Epidermal melanocyte (primary cell): ENCODE measurements around the gene UBE2J2.

Experiments used
- DNase-seq: peaks from one replicate; pipeline ENCODE4 v3.0.0; 2011; ENCODE audit warnings: low spot score; ENCODE audit not compliant: insufficient read length

The UBE2J2 gene

DNA sequence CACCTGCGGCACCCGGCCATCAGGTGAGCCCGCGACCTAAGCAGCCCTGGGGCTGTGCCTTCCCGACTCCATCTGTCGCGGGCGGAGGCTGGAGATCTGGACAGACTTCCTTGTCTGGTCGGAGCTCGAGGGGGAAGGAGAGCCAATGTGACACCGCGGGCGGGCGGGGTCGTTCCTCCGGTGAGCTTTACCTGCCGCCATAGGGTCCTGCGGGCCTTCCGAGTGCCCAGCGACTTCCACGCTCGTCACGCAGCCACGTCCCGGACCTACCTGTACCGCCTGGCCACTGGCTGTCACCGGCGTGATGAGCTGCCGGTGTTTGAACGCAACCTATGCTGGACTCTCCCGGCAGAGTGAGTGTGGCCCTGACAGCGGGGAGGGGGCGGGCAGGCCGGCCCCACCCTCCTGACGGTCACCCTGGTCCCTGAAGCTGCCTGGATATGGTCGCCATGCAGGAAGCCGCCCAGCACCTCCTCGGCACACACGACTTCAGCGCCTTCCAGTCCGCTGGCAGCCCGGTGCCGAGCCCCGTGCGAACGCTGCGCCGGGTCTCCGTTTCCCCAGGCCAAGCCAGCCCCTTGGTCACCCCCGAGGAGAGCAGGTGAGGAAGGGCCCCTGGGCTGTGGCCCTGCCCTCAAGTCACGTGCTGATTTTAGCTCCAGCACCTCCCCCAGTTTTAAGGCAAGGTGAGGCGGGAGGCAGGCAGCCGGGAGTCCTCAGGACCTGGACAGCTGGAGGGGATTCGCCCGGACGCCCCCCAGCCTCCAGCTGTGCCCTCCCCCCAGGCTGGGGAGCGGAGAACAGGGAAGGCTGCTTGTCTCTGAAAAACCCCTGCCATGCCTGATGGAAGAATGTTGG lies 35.8 kb upstream of the UBE2J2 start:
- no peak for DNase-seq

DNA sequence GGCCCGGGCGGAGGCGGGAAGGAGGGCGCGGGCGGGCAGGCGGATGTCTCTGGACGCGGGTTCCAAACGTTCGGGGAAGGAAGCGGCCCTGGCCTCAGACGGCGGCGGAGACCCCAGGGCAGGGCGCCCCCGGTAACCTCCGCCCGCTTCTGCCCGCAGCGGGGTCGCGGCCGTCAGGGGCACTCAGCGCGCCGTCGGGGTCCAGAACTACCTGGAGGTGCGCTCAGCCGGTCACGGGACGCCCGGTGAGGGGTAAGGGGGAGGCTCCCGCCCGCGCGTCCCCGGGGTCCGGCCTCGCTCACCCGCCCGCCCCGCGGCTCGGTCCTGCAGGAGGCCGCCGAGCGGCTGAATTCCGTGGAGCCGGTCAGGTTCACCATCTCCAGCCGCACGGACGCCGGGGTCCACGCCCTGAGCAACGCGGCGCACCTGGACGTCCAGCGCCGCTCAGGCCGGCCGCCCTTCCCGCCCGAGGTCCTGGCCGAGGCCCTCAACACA lies 35.1 kb upstream of the UBE2J2 start:
- no peak for DNase-seq

DNA sequence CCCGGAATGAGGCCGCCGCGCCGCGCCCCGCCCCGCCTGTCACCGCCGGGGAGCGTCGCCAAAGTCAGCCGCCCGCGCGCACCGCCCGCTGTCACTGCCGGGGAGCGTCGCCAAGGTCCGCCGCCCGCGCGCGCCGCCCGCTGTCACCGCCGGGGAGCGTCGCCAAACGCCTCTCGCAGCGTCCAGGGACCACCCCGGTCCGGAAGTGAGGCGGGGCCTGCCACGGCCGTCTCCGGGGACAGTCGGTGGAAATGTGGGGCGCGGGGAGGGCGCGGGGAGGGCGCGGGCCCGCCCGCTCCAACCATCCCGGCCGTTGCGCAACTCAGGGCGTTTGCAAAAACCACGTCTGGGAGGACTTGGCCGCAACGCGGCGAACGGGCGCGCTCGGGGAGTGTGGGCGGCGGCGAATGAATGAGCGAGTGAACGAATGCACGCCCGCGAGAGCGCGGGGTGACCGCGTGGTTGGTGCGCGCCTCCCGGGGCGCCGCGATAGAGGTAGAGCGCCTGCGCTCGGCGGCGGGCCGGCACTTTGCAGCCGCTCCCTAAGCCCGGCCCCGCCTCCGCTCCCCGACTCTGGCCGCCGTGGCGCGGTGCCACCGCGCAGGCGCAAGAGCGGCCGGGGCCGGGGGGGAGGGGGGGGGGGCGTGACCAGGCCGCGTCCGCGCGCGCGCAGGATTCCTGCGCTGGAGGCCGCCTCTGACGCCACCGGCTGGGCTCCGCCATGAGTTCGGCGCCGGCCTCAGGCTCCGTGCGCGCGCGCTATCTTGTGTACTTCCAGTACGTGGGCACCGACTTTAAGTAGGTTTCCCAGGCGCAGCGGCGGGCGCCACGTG lies 34.5 kb upstream of the UBE2J2 start, which contains the start of the genes ACAP3 and PUSL1:
Gene ACAP3 (minus strand): TSS at position 8 of the 833 bp plus-strand sequence. CDS start 115 bp downstream, outside the sequence.
Gene PUSL1 (plus strand): TSS at position 675 of the 833 bp plus-strand sequence. CDS start 47 bp downstream, at position 722.
- DNase-seq = peak; percentile 98

DNA sequence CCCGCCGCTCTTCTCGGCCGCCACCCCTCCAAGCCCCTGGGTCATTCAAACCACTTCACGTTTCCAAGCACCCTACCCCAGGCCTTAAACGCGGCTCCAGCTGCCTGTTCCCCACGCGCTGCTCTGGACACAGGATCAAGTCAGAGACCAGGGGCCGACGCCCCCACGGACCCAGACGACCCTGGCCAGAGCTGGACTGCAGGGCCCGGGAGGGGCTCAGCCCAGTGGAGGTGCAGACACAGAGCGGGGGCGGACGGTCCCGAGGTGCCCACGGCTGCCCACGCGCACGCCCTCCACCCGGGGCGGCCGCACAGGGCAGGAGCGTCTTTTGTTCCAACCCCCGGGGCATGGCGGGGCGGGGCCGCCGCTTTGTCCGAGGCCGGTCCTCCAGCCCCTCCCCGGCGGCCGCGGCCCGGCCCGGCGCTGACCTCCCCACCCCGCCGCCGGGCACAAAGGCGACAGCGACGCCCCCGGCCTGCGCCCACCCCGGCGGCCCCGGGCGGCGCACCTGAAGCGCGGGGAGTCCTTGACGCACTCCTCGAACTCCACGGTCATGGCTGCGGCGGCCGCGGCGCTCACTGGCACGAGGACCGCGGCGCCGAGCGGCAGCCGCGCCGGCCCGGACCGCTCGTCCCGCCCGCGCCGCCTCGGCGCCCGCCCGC lies 33.7 kb upstream of the UBE2J2 start:
- no peak for DNase-seq

DNA sequence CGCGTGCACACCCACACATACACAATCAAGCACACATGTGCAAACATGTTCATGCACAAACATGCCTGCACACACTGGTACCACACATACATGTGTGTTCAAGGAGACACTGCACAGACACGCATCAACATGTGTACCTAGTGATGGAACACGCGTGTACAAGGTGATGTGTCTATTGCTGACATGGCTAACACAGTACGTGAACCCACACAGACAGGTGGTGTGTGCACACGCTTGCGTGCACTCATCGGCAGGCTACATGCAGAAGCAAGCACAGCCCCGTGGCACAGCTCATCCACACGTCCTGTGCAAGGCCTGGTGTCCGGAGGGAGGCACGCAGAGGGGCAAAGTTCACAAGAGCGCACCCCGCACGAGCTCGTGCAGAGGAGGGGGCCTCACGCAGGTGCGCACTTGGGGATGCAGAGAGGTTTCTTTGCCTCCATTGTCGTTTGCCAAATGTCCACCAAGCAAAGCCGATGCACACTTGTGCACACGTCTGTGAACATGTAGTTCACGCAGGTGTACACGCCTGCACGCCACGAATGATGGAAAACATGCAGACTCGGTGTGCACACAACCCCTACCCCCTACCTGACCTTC lies 33.1 kb upstream of the UBE2J2 start:
- no peak for DNase-seq

DNA sequence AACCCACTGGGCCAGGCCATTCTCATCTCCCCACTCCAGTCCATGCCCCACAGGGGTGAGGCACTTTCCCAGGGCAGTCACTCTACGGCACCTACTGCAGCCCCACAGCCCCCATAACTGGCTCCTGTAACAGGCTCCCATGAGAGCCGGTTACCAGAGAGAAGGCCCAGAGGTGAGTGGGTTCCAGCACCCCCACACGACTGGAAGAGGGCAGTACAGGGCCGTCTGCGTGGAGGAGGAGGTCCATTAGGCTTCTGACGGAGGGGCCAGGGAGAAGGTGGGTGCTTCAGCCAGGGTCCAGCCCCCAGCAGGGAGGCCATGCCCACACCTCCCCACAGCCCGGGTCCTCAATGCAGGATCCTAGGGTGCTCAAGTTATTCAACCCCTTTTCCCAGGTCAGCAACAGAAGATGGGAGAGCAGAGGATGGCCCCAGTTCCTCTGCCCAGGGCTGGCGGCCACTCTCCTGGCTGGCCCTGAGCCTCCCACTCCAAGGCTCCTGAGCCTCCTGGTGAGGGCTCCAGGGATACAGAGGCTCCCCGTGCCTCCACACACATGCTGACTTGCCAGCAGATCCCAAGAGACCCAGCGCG lies 32.5 kb upstream of the UBE2J2 start:
- no peak for DNase-seq

DNA sequence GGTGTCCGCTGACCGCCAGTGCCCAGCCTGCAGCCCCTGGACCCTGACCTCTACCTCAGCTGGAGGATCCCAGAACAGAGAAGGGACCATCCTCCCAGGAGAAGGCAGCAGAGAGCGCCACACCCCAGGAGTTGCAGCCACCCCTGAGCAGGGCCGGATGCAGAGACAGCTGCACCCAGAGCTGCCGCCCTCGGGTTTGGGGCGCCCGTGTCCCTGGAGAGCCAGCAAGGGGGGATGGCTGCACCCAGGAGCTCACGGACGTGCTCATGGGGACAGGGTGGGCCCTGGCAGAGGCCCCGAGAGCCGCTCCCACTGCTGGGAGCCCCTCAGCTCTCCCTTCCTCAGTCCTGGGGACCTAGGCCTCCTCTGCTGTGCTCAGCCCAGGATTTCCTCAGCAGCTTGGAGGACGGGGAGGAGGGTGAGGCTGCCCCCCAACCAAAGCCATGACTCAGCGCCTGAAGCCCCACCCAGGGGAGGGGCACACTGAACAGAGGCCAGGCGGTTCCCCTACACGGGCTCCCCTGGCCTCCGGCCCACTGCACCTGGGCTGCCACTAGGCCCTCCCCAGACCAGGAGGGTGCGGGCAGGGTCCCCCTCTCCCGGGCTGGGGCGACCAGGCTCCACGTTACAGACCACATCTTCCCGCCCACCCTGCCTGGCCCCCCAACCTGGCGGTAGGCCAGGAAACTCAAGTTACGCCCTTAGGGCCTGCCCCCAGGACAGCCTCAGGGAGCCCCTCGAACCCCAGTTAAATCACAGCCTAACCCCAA lies 31.8 kb upstream of the UBE2J2 start:
- no peak for DNase-seq

DNA sequence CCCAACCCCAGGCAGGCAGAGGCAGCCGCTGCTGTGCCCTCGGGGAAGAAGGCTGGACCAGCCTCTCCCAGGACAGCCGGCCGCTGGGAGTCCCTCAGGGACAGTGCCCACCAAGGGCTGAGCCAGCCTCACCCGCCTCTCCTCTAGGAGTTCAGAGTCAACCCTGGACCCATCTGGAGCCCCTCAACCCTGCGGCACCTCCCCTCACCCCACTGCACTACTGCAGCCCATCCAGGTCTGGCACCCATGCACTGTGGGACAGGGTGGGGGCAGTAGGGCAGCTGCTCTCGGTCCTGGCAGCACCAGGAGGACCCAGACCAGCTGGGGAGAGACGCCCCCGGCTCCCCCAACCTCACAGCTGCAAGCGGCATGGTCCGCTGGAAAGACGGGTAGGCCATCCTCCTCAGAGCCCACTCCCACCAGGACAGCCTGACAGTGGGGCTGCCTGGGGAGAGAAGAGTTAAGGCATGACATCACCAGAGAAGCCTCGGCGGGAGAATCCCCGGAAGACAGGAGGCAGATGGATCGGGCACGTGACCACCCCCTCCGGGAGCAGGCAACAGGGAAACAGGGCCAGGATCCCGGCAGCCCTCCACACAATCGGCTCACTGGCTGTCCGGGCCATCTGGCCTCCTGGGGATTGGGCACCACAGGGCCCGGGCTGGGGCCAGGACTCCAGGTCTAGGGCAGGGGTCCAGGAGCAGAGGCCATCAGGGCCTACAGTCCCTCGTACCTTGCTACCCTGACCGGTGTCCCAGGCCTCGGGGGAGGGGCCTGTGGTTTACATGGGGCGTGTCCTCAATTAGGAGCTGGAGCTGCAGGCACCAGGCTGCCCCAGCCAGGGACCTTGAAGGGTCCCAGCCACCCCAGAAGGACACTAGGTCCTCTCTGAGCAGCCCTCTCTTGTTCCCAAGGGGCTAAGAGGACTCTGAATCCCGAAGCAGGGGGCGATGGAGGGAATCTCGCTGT lies 31.0 kb upstream of the UBE2J2 start:
- DNase-seq = peak; percentile 85

DNA sequence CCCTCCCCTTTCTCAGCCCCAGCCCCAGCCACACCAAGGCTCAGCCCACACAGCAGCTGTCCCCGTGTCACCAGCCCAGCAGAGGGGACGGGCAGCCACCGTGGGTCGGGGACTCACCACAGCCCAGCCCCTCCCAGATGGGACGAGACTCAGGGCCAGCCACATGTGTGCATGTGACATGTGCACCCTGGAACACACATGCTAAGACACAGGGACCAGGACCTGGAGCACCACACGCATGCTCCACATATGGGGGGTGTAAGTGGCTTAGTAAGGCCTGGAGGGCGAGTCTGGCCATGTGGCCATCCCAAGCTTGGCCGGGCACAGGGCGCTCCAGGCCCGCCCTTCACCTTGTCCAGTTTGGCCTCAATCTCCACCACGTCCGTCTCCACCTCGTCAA lies 30.1 kb upstream of the UBE2J2 start:
- DNase-seq = no peak

DNA sequence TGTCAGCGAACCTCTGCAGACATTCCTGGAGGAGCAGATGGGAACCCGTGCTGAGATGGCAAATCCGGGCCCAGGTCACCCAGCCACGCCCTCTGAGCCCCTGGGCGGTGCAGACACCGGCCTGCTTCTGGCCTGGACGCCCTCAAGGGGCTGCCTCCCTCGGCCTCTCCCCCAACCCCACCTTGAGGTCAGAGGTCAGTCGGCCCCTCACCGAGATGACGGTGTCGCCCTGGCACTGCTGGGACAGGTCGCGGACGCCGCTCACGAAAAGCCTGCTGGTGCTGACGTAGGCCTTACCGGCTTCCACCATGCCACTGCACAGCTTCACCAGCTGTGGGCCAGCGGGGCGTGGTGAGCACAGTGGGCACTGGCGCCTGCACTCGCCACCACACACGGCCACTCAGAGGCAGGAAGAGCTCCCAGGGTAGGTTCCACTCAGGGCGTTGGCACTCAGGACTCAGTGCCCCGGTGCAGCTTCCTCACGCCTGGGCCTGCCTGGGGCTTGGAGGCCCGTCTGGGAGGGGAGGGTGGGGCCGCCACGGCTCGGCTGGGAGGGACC lies 29.4 kb upstream of the UBE2J2 start:
- no peak for DNase-seq

DNA sequence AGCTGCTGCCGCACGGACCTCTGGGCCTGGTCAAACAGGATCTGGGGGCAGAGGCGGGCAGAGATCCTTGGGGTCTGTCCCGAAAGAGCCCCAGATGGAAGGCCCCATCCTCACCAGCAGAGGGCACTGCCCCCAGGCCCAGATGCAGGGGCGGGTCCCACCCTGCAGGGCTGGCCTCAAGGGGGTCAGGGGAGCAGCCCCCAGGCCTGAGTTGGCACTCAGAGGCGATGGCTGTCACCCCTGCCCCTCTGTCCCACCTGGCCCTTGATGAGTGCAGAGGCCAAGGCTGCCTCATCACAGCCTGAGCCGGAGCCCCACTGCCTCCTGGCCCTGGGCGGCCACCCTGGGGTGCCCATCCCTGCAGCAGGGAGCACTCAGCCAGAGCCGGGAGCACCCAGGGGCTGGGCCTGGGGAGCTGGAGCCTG lies 28.4 kb upstream of the UBE2J2 start:
- peak; percentile 14 for DNase-seq

DNA sequence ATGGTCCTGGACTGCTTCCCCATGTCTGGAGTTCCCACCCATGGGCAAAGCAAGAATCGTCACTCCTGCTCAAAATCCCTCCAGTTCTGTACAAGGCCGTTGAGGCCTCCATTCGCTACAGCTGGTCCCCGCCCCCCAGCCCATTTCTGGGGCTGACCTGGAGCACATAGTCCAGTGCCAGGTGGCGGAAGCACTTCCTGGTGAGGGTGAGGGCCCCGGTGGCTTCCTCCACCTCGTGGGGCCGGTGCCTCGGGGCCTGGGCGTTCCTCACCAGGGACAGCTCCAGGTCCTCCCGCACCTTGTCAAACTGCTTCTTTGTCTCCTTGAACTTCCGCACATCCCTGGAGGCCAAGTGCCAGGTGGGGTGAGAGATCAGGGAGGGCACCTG lies 26.7 kb upstream of the UBE2J2 start:
- no peak for DNase-seq

DNA sequence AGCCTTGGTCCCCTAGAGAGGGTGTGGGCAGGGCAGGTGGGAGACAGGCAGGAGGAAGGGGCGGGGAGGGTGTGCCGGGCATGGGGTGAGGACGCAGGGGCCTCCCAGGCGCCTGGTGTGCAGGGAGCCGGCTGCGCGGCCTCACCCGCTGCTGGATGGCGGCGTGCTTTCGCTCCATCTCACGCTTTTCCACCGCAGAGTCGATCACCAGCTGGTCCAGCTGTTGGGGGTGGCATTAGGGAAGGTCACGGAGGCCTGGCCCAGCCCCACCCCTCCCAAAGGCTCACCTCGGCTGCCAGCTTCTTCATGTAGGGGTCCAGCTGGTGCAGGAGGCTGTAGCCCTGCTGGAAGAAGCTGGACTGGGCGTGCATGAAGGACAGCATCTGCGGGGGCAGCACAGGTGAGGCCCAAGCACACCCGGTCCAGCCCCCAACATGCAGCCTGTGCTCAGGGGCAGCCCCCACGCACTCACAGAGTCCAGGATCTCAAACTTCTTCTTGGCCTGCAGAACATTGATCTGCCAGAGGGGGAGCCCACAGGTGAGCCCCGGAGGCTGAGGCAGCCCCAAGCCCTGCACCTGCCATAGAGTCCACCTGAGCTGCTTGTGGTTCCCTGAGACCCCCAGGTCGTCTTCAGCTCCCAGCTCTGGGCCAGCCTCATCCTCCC lies 26.2 kb upstream of the UBE2J2 start:
- no peak for DNase-seq

DNA sequence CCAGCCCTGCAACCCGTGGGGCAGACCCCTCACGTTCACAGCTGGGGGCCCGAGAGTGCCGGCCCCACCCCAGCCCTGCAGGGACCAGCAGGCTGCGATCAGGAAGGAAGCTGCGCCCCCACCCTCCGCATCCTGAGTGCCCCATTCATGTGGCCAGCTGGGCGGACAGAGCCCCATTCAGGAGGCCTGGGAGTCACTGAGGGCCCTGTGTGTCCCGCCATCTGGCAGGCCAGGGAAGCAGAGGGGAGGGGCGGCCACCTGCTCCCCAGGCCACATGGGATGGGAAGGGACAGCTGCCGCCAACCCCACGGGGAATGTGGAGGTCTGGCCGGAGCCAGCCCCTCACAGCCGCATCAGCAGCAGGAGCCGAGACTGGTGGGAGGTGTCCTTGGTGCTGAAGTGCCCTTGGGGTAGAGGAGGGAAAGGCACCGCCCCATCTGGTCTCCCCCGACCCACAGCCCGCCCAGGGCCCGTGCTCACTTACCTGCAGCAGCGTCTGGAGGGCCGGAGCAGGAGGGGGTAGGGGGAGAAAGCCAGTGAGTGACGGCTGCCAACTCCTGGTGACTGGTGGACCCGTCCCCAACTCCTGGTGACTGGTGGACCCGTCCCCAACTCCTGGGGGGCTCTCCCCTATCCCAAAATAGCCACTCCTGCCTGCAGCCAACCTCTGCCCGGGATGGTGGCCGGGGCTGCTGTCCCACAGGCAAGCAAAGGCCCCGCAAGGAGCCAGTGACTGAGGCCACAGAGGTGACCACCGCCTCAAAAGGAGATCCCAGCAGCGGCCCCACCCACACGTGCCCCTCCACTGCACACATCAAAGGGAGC lies 25.4 kb upstream of the UBE2J2 start:
- DNase-seq = no peak

DNA sequence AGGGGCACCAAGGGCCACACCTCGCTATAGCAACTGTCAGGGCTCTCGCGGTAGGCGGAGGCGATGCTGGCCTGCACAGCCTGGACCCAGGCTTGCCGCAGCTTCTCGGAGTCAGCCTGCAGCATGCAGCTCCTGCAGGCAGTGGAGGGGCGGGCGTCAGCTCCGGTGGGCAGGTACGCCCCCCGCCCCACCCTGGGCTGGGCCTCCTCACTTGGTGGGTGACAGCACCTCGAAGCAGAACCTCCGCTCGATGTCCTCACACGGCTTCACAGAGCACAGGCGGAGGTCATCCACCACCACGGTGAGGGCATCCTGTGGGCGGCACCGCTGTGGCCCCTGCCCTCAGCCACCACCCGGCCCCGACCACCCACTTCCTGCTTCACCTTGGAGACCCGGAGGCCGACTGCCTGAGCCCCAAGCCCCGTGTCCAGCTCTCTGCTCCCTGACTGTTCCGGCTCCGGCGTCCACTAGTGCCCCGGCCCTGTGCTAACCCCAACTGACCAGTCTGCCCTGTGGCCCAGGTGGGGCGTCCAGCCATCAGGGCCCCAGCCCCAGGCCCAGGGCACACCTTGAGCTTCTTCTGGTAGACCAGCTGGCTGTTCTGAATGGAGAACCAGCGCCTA lies 24.3 kb upstream of the UBE2J2 start:
- DNase-seq = no peak
